22Rv1 (cell line): Measurements from ENCODE around the gene NAA25.
"Not testable (repeated sequence)": the region's sequence is repeated elsewhere in the genome, so short reads cannot be mapped to it uniquely, and the experiment has no call there.

ENCODE experiments used
- H3K27ac ChIP-seq: fragments of 450-650 bp; 2 replicates; pipeline ENCODE4 v1.5.1; 2017
- ZFX ChIP-seq: fragments of 450-650 bp; IDR thresholded peaks from 2 replicates; pipeline ENCODE4 v1.6.1; 2017; ENCODE audit warnings: antibody characterized with exemption, borderline replicate concordance
- TF ChIP-seq, protein P1 (sequence below): fragments of 450-650 bp; IDR thresholded peaks from 2 replicates; pipeline ENCODE4 v1.5.1; 2017; ENCODE audit warnings: mild to moderate bottlenecking

Gene NAA25

DNA sequence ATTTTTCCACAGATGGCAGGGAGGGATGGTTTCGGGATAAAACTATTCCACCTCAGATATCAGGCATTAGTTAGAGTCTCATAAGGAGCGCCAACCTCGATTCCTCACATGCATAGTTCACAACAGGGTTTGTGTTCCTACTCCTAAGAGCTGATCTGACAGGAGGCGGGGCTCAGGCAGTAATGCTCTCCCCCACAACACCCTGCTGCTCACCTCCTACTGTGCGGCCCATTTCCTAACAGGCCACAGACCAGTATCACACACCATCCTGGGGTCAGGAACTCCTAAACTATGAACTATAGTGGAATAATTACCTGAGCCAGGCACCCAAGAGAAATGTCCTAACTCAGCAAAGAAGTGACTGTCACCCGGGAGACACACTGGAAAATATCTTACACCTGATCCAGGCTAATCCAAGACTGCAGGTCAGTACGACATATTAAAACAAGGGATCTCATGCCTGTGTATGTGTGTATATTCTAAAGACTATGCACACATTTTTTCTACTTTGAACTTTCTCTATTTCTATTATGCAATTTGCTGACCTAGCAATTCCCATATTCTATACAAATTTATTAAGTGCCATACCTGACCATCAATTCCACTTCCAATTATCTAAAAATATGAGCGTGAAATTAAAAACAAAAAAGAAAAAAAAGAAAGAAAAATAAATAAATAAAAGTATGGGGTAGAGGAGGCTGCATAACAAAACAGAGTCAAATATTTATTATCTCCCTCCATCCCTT, 4.7 kb downstream of the NAA25 start:
- no peak for TF ChIP-seq ZFX
- TF ChIP-seq, protein P1, sequence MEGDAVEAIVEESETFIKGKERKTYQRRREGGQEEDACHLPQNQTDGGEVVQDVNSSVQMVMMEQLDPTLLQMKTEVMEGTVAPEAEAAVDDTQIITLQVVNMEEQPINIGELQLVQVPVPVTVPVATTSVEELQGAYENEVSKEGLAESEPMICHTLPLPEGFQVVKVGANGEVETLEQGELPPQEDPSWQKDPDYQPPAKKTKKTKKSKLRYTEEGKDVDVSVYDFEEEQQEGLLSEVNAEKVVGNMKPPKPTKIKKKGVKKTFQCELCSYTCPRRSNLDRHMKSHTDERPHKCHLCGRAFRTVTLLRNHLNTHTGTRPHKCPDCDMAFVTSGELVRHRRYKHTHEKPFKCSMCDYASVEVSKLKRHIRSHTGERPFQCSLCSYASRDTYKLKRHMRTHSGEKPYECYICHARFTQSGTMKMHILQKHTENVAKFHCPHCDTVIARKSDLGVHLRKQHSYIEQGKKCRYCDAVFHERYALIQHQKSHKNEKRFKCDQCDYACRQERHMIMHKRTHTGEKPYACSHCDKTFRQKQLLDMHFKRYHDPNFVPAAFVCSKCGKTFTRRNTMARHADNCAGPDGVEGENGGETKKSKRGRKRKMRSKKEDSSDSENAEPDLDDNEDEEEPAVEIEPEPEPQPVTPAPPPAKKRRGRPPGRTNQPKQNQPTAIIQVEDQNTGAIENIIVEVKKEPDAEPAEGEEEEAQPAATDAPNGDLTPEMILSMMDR, result no peak
- H3K27ac ChIP-seq, result no peak overlapping the region

GRCh38 chr12:112102746-112103145, 5.8 kb downstream of the NAA25 start:
- H3K27ac ChIP-seq, result not testable (repeated sequence)

DNA sequence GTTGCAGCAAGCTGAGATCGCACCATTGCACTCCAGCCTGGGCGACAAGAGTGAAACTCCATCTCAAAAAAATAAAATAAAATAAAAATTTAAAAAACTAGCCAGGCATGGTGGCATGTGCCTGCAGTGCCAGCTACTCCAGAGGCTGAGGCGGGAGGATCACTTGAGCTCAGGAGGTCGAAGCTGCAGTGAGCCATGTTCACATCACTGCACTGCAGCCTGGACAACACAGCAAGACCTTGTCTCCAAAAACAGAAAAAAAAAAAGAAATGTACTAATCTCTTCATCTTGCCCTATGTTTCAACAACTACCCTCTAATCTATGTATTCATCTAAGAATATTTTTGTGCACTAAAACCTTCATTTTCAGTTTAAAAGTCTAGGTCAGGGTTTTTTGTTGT, 6.5 kb downstream of the NAA25 start:
- no peak for TF ChIP-seq ZFX
- TF ChIP-seq, protein P1, result no peak
- no peak overlapping the region for H3K27ac ChIP-seq

GRCh38 chr12:112100500-112100899, 8.1 kb downstream of the NAA25 start:
- not testable (repeated sequence) for H3K27ac ChIP-seq

- TF ChIP-seq ZFX, result no peak
- TF ChIP-seq, protein P1, result no peak
- H3K27ac ChIP-seq, result peak overlapping the region; percentile 41
Observed at GRCh38 chr12:112097641-112098040, 10.9 kb downstream of the NAA25 start.

- no peak for TF ChIP-seq ZFX
- peak overlapping the region; percentile 41 for H3K27ac ChIP-seq
Observed at GRCh38 chr12:112096667-112097066, 11.9 kb downstream of the NAA25 start.

- H3K27ac ChIP-seq, result peak overlapping the region; percentile 41
- TF ChIP-seq ZFX, result no peak
- TF ChIP-seq, protein P1, result no peak
Observed at GRCh38 chr12:112096070-112096469, 12.5 kb downstream of the NAA25 start.

DNA sequence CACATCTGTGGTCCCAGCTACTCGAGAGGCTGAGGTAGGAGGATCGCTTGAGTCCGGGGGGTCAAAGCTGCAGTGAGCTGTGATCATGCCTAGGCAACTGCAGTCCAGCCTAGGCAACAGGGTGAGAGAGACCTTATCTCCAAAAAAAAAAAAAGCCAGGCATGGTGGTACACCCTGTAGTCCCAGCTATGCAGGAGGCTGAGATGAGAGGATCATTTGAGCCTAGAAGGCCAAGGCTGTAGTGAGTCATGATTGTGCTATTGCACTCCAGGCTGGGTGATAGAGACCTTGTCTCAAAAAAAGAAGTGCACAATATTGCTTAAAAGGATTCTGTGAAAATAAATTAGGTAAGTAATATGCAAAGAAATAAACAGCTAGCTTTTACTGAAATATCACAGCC, 17.0 kb downstream of the NAA25 start:
- TF ChIP-seq ZFX, result no peak
- TF ChIP-seq, protein P1, result no peak

GRCh38 chr12:112087851-112088250, 20.7 kb downstream of the NAA25 start:
- no peak overlapping the region for H3K27ac ChIP-seq
- TF ChIP-seq ZFX, result no peak
- TF ChIP-seq, protein P1, result no peak

More for the DNA sequence above, 17.0 kb downstream of the NAA25 start:
- no peak overlapping the region for H3K27ac ChIP-seq
